Measurements from ENCODE around the gene STARD6.

The STARD6 gene

GRCh38 chr18:54294274-54294673 is 63.4 kb downstream of the STARD6 start:
- Histone ChIP-seq H3K27ac (ENCODE audit: low read depth, low read length) (no peak overlapping the region), H3K4me3 (ENCODE audit: low read depth, low read length) (no peak overlapping the region), H3K36me3 (ENCODE audit: control insufficient read depth, insufficient read depth, low read length) (peaks cover 60% of the 10 kb centered on the region), H3K9ac (ENCODE audit: low read length) (no peak overlapping the region), H3K27me3 (ENCODE audit: control insufficient read depth, insufficient read depth, low read length) (no peaks in the 10 kb centered on the region), H3K9me3 (ENCODE audit: control insufficient read depth, insufficient read depth, low read depth, low read length) (peaks cover 13% of the 10 kb centered on the region), H3K4me1 (ENCODE audit: control insufficient read depth, insufficient read depth, low read length) (no peaks in the 10 kb centered on the region)

GRCh38 chr18:54284981-54285785 is 72.5 kb downstream of the STARD6 start:
- H3K36me3 ChIP-seq (ENCODE audit: control insufficient read depth, insufficient read depth, low read length), result peaks cover 86% of the 10 kb centered on the region
- no peak overlapping the region for H3K27ac ChIP-seq (ENCODE audit: low read depth, low read length)
- H3K9me3 ChIP-seq (ENCODE audit: control insufficient read depth, insufficient read depth, low read depth, low read length), result no peaks in the 10 kb centered on the region

GRCh38 chr18:54284535-54284934 is 73.1 kb downstream of the STARD6 start:
- peaks cover 9% of the 10 kb centered on the region; the same call in 1 of the 2 replicates for H3K4me1 ChIP-seq (ENCODE audit: control insufficient read depth, insufficient read depth, low read length)
- no peak overlapping the region for H3K9ac ChIP-seq (ENCODE audit: low read length)
- no peak overlapping the region for H3K27ac ChIP-seq (ENCODE audit: low read depth, low read length)
- H3K27me3 ChIP-seq (ENCODE audit: control insufficient read depth, insufficient read depth, low read length), result no peaks in the 10 kb centered on the region
- H3K9me3 ChIP-seq (ENCODE audit: control insufficient read depth, insufficient read depth, low read depth, low read length), result no peaks in the 10 kb centered on the region
- H3K36me3 ChIP-seq (ENCODE audit: control insufficient read depth, insufficient read depth, low read length), result peaks cover 90% of the 10 kb centered on the region
- no peak overlapping the region for H3K4me3 ChIP-seq (ENCODE audit: low read depth, low read length)

More at GRCh38 chr18:54284981-54285785, 72.5 kb downstream of the STARD6 start:
- no peaks in the 10 kb centered on the region for H3K27me3 ChIP-seq (ENCODE audit: control insufficient read depth, insufficient read depth, low read length)
- no peak overlapping the region for H3K9ac ChIP-seq (ENCODE audit: low read length)
- peaks cover 4% of the 10 kb centered on the region; the same call in 1 of the 2 replicates for H3K4me1 ChIP-seq (ENCODE audit: control insufficient read depth, insufficient read depth, low read length)
- H3K4me3 ChIP-seq (ENCODE audit: low read depth, low read length), result no peak overlapping the region

- no peak overlapping the region for H3K4me3 ChIP-seq (ENCODE audit: low read depth, low read length)
- no peaks in the 10 kb centered on the region for H3K9me3 ChIP-seq (ENCODE audit: control insufficient read depth, insufficient read depth, low read depth, low read length)
- no peak overlapping the region for H3K9ac ChIP-seq (ENCODE audit: low read length)
- no peaks in the 10 kb centered on the region for H3K27me3 ChIP-seq (ENCODE audit: control insufficient read depth, insufficient read depth, low read length)
- peaks cover 92% of the 10 kb centered on the region for H3K36me3 ChIP-seq (ENCODE audit: control insufficient read depth, insufficient read depth, low read length)
- H3K4me1 ChIP-seq (ENCODE audit: control insufficient read depth, insufficient read depth, low read length), result peaks cover 9% of the 10 kb centered on the region; the same call in 1 of the 2 replicates
- H3K27ac ChIP-seq (ENCODE audit: low read depth, low read length), result no peak overlapping the region
These were observed 77.5 kb downstream of the STARD6 start for GRCh38 chr18:54280220-54280569.

- Histone ChIP-seq H3K9ac (ENCODE audit: low read length) (no peak overlapping the region), H3K27ac (ENCODE audit: low read depth, low read length) (no peak overlapping the region), H3K4me1 (ENCODE audit: control insufficient read depth, insufficient read depth, low read length) (peaks cover 9% of the 10 kb centered on the region; the same call in 1 of the 2 replicates), H3K9me3 (ENCODE audit: control insufficient read depth, insufficient read depth, low read depth, low read length) (no peaks in the 10 kb centered on the region), H3K27me3 (ENCODE audit: control insufficient read depth, insufficient read depth, low read length) (no peaks in the 10 kb centered on the region), H3K4me3 (ENCODE audit: low read depth, low read length) (no peak overlapping the region), H3K36me3 (ENCODE audit: control insufficient read depth, insufficient read depth, low read length) (peaks cover 91% of the 10 kb centered on the region)
These were observed 78.0 kb downstream of the STARD6 start for GRCh38 chr18:54279477-54280219.

GRCh38 chr18:54278615-54279014 is 79.0 kb downstream of the STARD6 start:
- Histone ChIP-seq H3K9ac (ENCODE audit: low read length) (no peak overlapping the region), H3K9me3 (ENCODE audit: control insufficient read depth, insufficient read depth, low read depth, low read length) (no peaks in the 10 kb centered on the region), H3K27me3 (ENCODE audit: control insufficient read depth, insufficient read depth, low read length) (no peaks in the 10 kb centered on the region), H3K36me3 (ENCODE audit: control insufficient read depth, insufficient read depth, low read length) (peaks cover 81% of the 10 kb centered on the region), H3K4me3 (ENCODE audit: low read depth, low read length) (no peak overlapping the region), H3K4me1 (ENCODE audit: control insufficient read depth, insufficient read depth, low read length) (peaks cover 9% of the 10 kb centered on the region; the same call in 1 of the 2 replicates), H3K27ac (ENCODE audit: low read depth, low read length) (no peak overlapping the region)

- Histone ChIP-seq H3K27ac (ENCODE audit: low read depth, low read length) (no peak overlapping the region), H3K4me1 (ENCODE audit: control insufficient read depth, insufficient read depth, low read length) (peaks cover 9% of the 10 kb centered on the region; the same call in 1 of the 2 replicates), H3K36me3 (ENCODE audit: control insufficient read depth, insufficient read depth, low read length) (peaks cover 74% of the 10 kb centered on the region), H3K9me3 (ENCODE audit: control insufficient read depth, insufficient read depth, low read depth, low read length) (no peaks in the 10 kb centered on the region), H3K9ac (ENCODE audit: low read length) (no peak overlapping the region), H3K27me3 (ENCODE audit: control insufficient read depth, insufficient read depth, low read length) (no peaks in the 10 kb centered on the region), H3K4me3 (ENCODE audit: low read depth, low read length) (no peak overlapping the region)
These were observed 79.8 kb downstream of the STARD6 start for GRCh38 chr18:54277899-54278298.
